Measurements from ENCODE around the gene SLX9. TPM values are rescaled to one million over a fixed set of nuclear protein-coding genes. Genes with fewer than 3 reads are reported as not detected.

SLX9 gene
- polyA plus RNA-seq, 1 donor (not counting 4 experiments of a cell fraction or from before 2014, with no cell fraction given) = 21.8 TPM

GRCh38 chr21:44982558-44983250 lies 42.9 kb downstream of the SLX9 start:
- dilution Hi-C loops (cut with MboI; ENCODE audit: extremely low pct_ligation_motif_present, low sequenced_read_pairs) = no loop called here
- TF ChIP-seq CTCF (optimal IDR thresholded peaks at IDR 0.05 in 1 of 3, IDR thresholded peaks at IDR 0.05 in 1 of 3, conservative IDR thresholded peaks at IDR 0.05 in 1 of 3; ENCODE audit: extremely low read depth in 1 of 3, insufficient read depth in 2 of 3, low read length in 3 of 3) (no peak), EZH2 (IDR thresholded peaks at IDR 0.05; ENCODE audit: low read length) (no peak)
- FAIRE-seq (no peak), DNase-seq (ENCODE audit: low read depth, low spot score) (no peak)
- Histone ChIP-seq H2AFZ (ENCODE audit: control insufficient read depth, low read length) (no peak overlapping the region), H3K9me3 (ENCODE audit: control insufficient read depth, low read depth, low read length) (no peaks in the 10 kb centered on the region), H4K20me1 (ENCODE audit: control insufficient read depth, extremely low read depth, insufficient read depth, low read length) (no peaks in the 10 kb centered on the region), H3K27ac (ENCODE audit: control insufficient read depth, insufficient read depth, low read length) (no peak overlapping the region), H3K27me3 (ENCODE audit: control insufficient read depth, extremely low read depth, insufficient read depth, low read length) (no peaks in the 10 kb centered on the region), H3K36me3 (ENCODE audit: control insufficient read depth in 2 of 2, extremely low read depth in 1 of 2, insufficient read depth in 2 of 2, low read length in 2 of 2) (no peaks in the 10 kb centered on the region), H3K4me2 (ENCODE audit: control insufficient read depth, extremely low read depth, insufficient read depth, low read depth, low read length) (no peak overlapping the region), H3K9me1 (ENCODE audit: control insufficient read depth, extremely low read depth, insufficient read depth, low read length) (no peaks in the 10 kb centered on the region), H3K79me2 (ENCODE audit: control insufficient read depth, insufficient read depth, low read length) (no peaks in the 10 kb centered on the region), H3K4me1 (ENCODE audit: control insufficient read depth, extremely low read depth, insufficient read depth, low read length) (no peaks in the 10 kb centered on the region), H3K4me3 (ENCODE audit: control insufficient read depth in 2 of 3, extremely low read depth in 1 of 3, insufficient read depth in 2 of 3, low read depth in 1 of 3, low read length in 3 of 3) (no peak overlapping the region), H3K9ac (ENCODE audit: control insufficient read depth, extremely low read depth, insufficient read depth, low read length) (no peak overlapping the region)

- no peak overlapping the region for H3K4me3 ChIP-seq (ENCODE audit: control insufficient read depth in 2 of 3, extremely low read depth in 1 of 3, insufficient read depth in 2 of 3, low read depth in 1 of 3, low read length in 3 of 3)
- no peaks in the 10 kb centered on the region for H3K4me1 ChIP-seq (ENCODE audit: control insufficient read depth, extremely low read depth, insufficient read depth, low read length)
- H3K9me1 ChIP-seq (ENCODE audit: control insufficient read depth, extremely low read depth, insufficient read depth, low read length) = no peaks in the 10 kb centered on the region
- FAIRE-seq = no peak
- H3K27ac ChIP-seq (ENCODE audit: control insufficient read depth, insufficient read depth, low read length) = no peak overlapping the region
- no peak for DNase-seq (ENCODE audit: low read depth, low spot score)
- no peak overlapping the region for H3K4me2 ChIP-seq (ENCODE audit: control insufficient read depth, extremely low read depth, insufficient read depth, low read depth, low read length)
- no peaks in the 10 kb centered on the region for H3K36me3 ChIP-seq (ENCODE audit: control insufficient read depth in 2 of 2, extremely low read depth in 1 of 2, insufficient read depth in 2 of 2, low read length in 2 of 2)
- no peaks in the 10 kb centered on the region for H3K79me2 ChIP-seq (ENCODE audit: control insufficient read depth, insufficient read depth, low read length)
- H2AFZ ChIP-seq (ENCODE audit: control insufficient read depth, low read length) = no peak overlapping the region
- no peaks in the 10 kb centered on the region for H4K20me1 ChIP-seq (ENCODE audit: control insufficient read depth, extremely low read depth, insufficient read depth, low read length)
- H3K27me3 ChIP-seq (ENCODE audit: control insufficient read depth, extremely low read depth, insufficient read depth, low read length) = no peaks in the 10 kb centered on the region
- dilution Hi-C loops (cut with MboI; ENCODE audit: extremely low pct_ligation_motif_present, low sequenced_read_pairs) = no loop called here
- no peaks in the 10 kb centered on the region for H3K9me3 ChIP-seq (ENCODE audit: control insufficient read depth, low read depth, low read length)
- TF ChIP-seq EZH2 (IDR thresholded peaks at IDR 0.05; ENCODE audit: low read length) = no peak
- no peak for TF ChIP-seq CTCF (optimal IDR thresholded peaks at IDR 0.05 in 1 of 3, IDR thresholded peaks at IDR 0.05 in 1 of 3, conservative IDR thresholded peaks at IDR 0.05 in 1 of 3; ENCODE audit: extremely low read depth in 1 of 3, insufficient read depth in 2 of 3, low read length in 3 of 3)
- no peak overlapping the region for H3K9ac ChIP-seq (ENCODE audit: control insufficient read depth, extremely low read depth, insufficient read depth, low read length)
Measured at GRCh38 chr21:44983421-44984206, 43.8 kb downstream of the SLX9 start.

All from keratinocyte (primary cell).